Neural progenitor cell (in vitro differentiated cells): ENCODE results near the gene C1orf122. TPM values are rescaled to one million over a fixed set of nuclear protein-coding genes. Genes with fewer than 3 reads are reported as not detected.
A peak's percentile ranks its signal among the peaks of the same experiment; 100 is the strongest.

Experiments used
- DNase-seq: peaks from one replicate; pipeline ENCODE4 v3.0.0-alpha.2; 2016; ENCODE audit warnings: low spot score
- H2AFZ ChIP-seq: fragments of 200-600 bp; sonication (generic); replicated peaks from 2 replicates; pipeline ENCODE4 v1.6.1; 2016; ENCODE audit warnings: antibody characterized with exemption
- H3F3A ChIP-seq: fragments of 200-600 bp; sonication (generic); 2 replicates; pipeline ENCODE4 v1.6.1; 2016; ENCODE audit warnings: antibody characterized with exemption, low read depth
- H3K27ac ChIP-seq: fragments of 200-600 bp; sonication (generic); 2 replicates; pipeline ENCODE4 v1.5.1; 2016; ENCODE audit warnings: mild to moderate bottlenecking
- H3K27me3 ChIP-seq: fragments of 200-600 bp; sonication (generic); 2 replicates; pipeline ENCODE4 v1.6.1; 2016; ENCODE audit warnings: mild to moderate bottlenecking, moderate library complexity
- H3K36me3 ChIP-seq: fragments of 200-600 bp; sonication (generic); 2 replicates; pipeline ENCODE4 v1.5.1; 2016
- H3K4me1 ChIP-seq: fragments of 200-600 bp; sonication (generic); 2 replicates; pipeline ENCODE4 v1.6.1; 2016; ENCODE audit warnings: mixed run types
- H3K4me2 ChIP-seq: fragments of 200-600 bp; sonication (generic); 2 replicates; pipeline ENCODE4 v1.6.1; 2016
- H3K4me3 ChIP-seq: fragments of 200-600 bp; sonication (generic); 2 replicates; pipeline ENCODE4 v1.5.1; 2016
- H3K79me2 ChIP-seq: fragments of 200-600 bp; sonication (generic); 2 replicates; pipeline ENCODE4 v1.6.1; 2016; ENCODE audit warnings: low read depth
- H3K9ac ChIP-seq: fragments of 200-600 bp; sonication (generic); 2 replicates; pipeline ENCODE4 v1.6.1; 2016
- H3K9me3 ChIP-seq: fragments of 200-600 bp; sonication (generic); 2 replicates; pipeline ENCODE4 v1.5.1; 2016; ENCODE audit warnings: low read depth
- H4K20me1 ChIP-seq: fragments of 200-600 bp; sonication (generic); 2 replicates; pipeline ENCODE4 v1.6.1; 2016; ENCODE audit warnings: low read depth
- H3K27ac Mint-ChIP-seq: 3 replicates; pipeline ENCODE4 v1.8.0; 2021; ENCODE audit warnings: mixed read lengths
- H3K27me3 Mint-ChIP-seq: 2 replicates; pipeline ENCODE4 v1.8.0; 2022; ENCODE audit warnings: low read depth, mild to moderate bottlenecking, inconsistent platforms, moderate library complexity, mixed read lengths; ENCODE audit not compliant: insufficient read depth
- H3K36me3 Mint-ChIP-seq: 3 replicates; pipeline ENCODE4 v1.8.0; 2021; ENCODE audit warnings: mixed read lengths
- H3K4me1 Mint-ChIP-seq: 3 replicates; pipeline ENCODE4 v1.8.0; 2021; ENCODE audit warnings: mixed read lengths
- H3K4me3 Mint-ChIP-seq: 3 replicates; pipeline ENCODE4 v1.8.0; 2021; ENCODE audit warnings: mild to moderate bottlenecking, moderate library complexity, mixed read lengths
- H3K9me3 Mint-ChIP-seq: 3 replicates; pipeline ENCODE4 v1.8.0; 2020; ENCODE audit warnings: mixed read lengths
- EZH2 ChIP-seq: fragments of 200-600 bp; sonication (generic); IDR thresholded peaks from 2 replicates; pipeline ENCODE4 v1.6.1; 2017; ENCODE audit warnings: antibody characterized with exemption, mild to moderate bottlenecking, moderate library complexity
- EZH2phosphoT487 ChIP-seq: fragments of 200-600 bp; sonication (generic); IDR thresholded peaks from 2 replicates; pipeline ENCODE4 v1.6.1; 2017; ENCODE audit warnings: antibody characterized with exemption
- total RNA-seq: library from RNA; depleted of rRNA; stranded (reverse); fragments of >200 nt; gene quantifications from 2 replicates; pipeline ENCODE4 v1.2.3, GENCODE V29; 2015; ENCODE audit warnings: low replicate concordance
- TF ChIP-seq, protein P1 (sequence below): fragments of 200-600 bp; sonication (generic); IDR thresholded peaks from 2 replicates; pipeline ENCODE4 v1.5.1; 2017; ENCODE audit warnings: antibody characterized with exemption, mild to moderate bottlenecking

The C1orf122 gene
- total RNA-seq, 1 donor from 2014 or later, result 17.7 TPM

DNA sequence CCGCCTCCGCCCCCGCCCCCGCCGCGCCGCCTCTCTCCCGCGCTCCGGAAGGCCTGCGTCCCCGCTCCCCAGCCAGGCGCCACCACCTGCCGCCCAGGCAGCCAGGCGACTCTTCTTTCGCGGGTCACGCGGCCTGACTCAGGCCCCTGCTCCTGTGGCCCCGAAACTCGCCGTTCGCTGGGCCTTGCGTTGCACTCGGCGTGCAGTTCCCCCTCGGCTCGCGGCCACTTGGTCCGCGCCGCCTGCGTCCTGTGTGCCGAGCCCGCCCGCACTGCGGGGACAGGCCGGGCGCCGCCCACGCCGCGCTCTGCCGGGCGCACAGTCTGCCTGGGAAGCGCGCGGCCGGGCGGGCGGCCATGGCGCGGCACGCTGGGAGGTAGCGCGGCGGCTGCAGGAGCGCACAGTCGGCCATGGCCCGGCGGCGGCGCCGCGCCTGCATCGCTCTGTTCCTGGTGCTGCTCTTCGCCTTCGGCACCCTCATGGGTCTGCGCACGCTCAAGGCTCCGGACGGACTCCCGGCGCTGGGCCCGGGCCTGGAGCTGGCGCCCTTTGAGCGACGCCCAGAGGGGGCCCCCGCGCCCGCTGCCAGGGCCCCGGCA is 13.7 kb upstream of the C1orf122 start, which contains the start of gene MANEAL:
TSS of gene MANEAL (plus strand) at position 75 of the 599 bp plus-strand sequence. CDS start at position 411, 336 bp downstream.
- H3K27ac ChIP-seq, result no peak within 1 kb of the TSS
- peaks cover 2% of the 10 kb centered on the region for H3K36me3 Mint-ChIP-seq
- H3F3A ChIP-seq, result peaks cover 9% of the 10 kb centered on the region
- DNase-seq, result peak; percentile 82
- peak within 1 kb of the TSS; percentile 82 for H3K4me3 Mint-ChIP-seq
- no peak within 1 kb of the TSS for H3K27ac Mint-ChIP-seq
- peaks cover 4% of the 10 kb centered on the region for H3K9me3 Mint-ChIP-seq
- no peaks in the 10 kb centered on the region for H3K9me3 ChIP-seq
- peaks cover 42% of the 10 kb centered on the region for H3K27me3 Mint-ChIP-seq
- no peaks in the 10 kb centered on the region for H3K4me1 Mint-ChIP-seq
- peaks cover 35% of the 10 kb centered on the region for H4K20me1 ChIP-seq
- H3K79me2 ChIP-seq, result no peaks in the 10 kb centered on the region
- H3K36me3 ChIP-seq, result no peaks in the 10 kb centered on the region
- H3K4me2 ChIP-seq, result peak within 1 kb of the TSS; percentile 99
- H2AFZ ChIP-seq, result peak within 1 kb of the TSS; percentile 92
- H3K9ac ChIP-seq, result no peak within 1 kb of the TSS
- H3K27me3 ChIP-seq, result peaks cover 72% of the 10 kb centered on the region
- peak within 1 kb of the TSS; percentile 72 for H3K4me3 ChIP-seq
- no peaks in the 10 kb centered on the region for H3K4me1 ChIP-seq
- peak; percentile 50 for TF ChIP-seq EZH2phosphoT487
- no peak for TF ChIP-seq EZH2
- TF ChIP-seq, protein P1, sequence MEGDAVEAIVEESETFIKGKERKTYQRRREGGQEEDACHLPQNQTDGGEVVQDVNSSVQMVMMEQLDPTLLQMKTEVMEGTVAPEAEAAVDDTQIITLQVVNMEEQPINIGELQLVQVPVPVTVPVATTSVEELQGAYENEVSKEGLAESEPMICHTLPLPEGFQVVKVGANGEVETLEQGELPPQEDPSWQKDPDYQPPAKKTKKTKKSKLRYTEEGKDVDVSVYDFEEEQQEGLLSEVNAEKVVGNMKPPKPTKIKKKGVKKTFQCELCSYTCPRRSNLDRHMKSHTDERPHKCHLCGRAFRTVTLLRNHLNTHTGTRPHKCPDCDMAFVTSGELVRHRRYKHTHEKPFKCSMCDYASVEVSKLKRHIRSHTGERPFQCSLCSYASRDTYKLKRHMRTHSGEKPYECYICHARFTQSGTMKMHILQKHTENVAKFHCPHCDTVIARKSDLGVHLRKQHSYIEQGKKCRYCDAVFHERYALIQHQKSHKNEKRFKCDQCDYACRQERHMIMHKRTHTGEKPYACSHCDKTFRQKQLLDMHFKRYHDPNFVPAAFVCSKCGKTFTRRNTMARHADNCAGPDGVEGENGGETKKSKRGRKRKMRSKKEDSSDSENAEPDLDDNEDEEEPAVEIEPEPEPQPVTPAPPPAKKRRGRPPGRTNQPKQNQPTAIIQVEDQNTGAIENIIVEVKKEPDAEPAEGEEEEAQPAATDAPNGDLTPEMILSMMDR, result no peak

DNA sequence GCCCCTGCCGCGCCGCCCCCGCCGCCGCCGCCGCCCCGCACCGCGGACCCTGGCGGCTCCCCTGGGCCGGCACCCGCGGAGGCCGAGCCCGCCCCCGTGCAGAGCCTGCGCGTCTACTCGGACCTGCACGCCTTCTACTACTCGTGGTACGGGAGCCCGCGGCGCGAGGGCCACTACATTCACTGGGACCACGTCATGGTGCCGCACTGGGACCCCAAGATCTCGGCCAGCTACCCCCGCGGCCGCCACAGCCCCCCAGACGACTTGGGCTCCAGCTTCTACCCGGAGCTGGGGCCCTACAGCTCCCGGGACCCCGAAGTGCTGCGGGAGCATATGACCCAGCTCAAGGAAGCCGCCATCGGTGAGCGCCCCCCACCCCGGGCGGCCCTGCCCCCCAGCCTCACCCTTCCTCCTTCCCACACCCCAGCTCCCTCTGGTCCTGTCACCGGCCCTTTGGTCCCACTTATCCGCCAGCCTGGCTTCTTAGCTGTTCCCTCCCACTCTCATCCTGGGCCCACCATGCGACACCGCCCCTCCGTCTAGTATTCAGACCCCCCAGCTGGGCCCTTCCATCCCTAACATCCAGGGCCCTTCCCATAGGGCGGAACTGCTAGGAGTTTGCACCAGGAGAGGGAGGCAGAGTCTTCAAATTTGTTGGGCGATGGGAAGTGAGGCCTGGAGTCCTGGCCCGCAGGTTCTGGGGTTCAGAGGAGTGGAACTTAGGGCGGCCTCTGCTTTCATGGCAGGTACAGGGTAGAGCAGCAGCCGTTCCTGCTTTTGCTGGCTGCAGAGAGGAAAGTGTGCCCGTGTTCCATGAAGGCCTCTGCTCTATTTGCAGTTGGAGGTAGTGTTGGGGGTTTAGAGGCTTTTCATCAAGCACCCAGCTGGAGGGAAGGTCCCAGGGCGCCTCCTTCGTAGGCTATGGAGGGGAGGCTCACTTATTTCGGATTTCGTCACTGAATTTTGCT is 12.9 kb upstream of the C1orf122 start:
- Histone ChIP-seq H3K9ac (no peak overlapping the region), H3K4me1 (no peaks in the 10 kb centered on the region), H3F3A (peaks cover 9% of the 10 kb centered on the region), H3K9me3 (no peaks in the 10 kb centered on the region), H3K27ac (no peak overlapping the region), H3K79me2 (no peaks in the 10 kb centered on the region), H3K4me3 (peak overlapping the region; percentile 72), H3K4me2 (peak overlapping the region; percentile 99), H2AFZ (no peak overlapping the region), H4K20me1 (peaks cover 35% of the 10 kb centered on the region), H3K36me3 (no peaks in the 10 kb centered on the region), H3K27me3 (peaks cover 64% of the 10 kb centered on the region)
- Mint-ChIP-seq H3K27me3 (peaks cover 42% of the 10 kb centered on the region), H3K9me3 (peaks cover 4% of the 10 kb centered on the region), H3K4me3 (peak overlapping the region; percentile 82), H3K4me1 (no peaks in the 10 kb centered on the region), H3K36me3 (peaks cover 2% of the 10 kb centered on the region), H3K27ac (no peak overlapping the region)
- peak; percentile 19 for DNase-seq
- TF ChIP-seq, protein P1, result no peak
- TF ChIP-seq EZH2 (peak; percentile 74), EZH2phosphoT487 (peak; percentile 57)

DNA sequence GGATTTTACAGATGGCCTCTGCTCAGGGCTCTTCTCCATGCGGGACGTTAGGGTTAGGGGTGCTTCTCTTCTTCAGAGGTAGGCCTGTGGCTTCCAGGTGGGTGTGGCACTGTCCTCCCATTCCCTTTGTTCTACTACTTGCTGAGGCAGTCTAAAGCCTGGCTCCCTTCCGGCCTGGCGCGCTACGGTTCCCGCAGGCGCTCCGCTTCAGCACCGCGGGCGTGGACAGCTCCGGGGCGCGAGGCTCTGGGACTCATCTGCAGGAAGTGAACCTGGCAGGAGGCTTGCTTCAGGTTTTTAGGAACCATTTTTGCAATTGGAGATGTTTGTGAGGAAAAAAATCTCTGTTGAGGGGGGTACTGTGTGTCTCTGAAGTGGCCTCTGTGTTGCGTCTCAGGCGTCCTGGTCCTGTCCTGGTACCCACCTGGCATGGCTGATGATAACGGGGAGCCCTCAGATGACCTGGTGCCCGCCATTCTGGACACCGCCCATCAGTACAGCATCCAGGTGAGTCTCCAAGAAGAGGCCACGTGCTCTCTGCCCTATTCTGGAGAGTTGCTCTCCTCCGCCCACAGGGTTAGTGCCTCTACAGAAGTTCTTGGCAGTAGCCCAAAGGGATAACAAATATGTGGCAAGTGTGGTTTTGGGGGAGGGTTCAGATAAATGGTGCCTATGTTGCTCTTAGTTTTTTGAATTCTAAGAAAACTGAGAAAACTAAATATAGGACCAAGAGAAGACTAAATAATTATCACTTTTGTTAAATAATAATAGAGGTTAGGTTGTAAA is 12.1 kb upstream of the C1orf122 start:
- TF ChIP-seq EZH2phosphoT487 (no peak), EZH2 (peak; percentile 62)
- TF ChIP-seq, protein P1, result no peak
- H2AFZ ChIP-seq, result no peak overlapping the region
- peak; percentile 88 for DNase-seq
- Mint-ChIP-seq H3K4me1 (no peaks in the 10 kb centered on the region), H3K27me3 (peaks cover 39% of the 10 kb centered on the region), H3K36me3 (peaks cover 2% of the 10 kb centered on the region), H3K9me3 (peaks cover 4% of the 10 kb centered on the region), H3K4me3 (peak overlapping the region; percentile 82), H3K27ac (no peak overlapping the region)
- no peaks in the 10 kb centered on the region for H3K36me3 ChIP-seq
- H3K27ac ChIP-seq, result no peak overlapping the region
- H3K79me2 ChIP-seq, result no peaks in the 10 kb centered on the region
- no peak overlapping the region for H3K4me3 ChIP-seq
- H3K9me3 ChIP-seq, result no peaks in the 10 kb centered on the region
- H4K20me1 ChIP-seq, result peaks cover 35% of the 10 kb centered on the region
- H3F3A ChIP-seq, result peaks cover 9% of the 10 kb centered on the region
- H3K27me3 ChIP-seq, result peaks cover 56% of the 10 kb centered on the region
- no peak overlapping the region for H3K9ac ChIP-seq
- no peak overlapping the region for H3K4me2 ChIP-seq
- H3K4me1 ChIP-seq, result no peaks in the 10 kb centered on the region
